ENCODE data around the gene INPP5F. TPM values are rescaled to one million over a fixed set of nuclear protein-coding genes. Genes with fewer than 3 reads are reported as not detected.

The INPP5F gene
- total RNA-seq, 1 donor from 2014 or later = 46.1 TPM

DNA sequence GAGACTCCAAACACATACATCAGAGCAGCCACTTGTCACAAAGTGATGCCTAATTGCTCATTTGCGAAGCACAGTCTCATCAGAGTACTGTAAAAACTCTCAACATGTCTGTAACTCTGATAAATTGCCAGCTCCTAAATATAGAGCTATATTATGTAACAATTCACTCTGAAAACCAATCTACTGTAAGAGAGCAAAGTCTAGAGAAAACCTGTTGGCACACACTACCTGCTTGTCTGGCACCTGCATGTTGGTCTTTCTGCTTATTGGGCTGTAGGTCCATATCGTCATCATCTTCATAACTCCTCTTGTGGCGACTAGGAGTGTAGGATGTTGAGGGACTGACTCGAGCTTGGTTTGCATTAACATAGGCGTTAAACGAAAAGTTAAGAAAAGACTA lies 127.0 kb downstream of the INPP5F start:
- Mint-ChIP-seq H3K27me3 (no peaks in the 10 kb centered on the region), H3K27ac (no peak overlapping the region), H3K9me3 (ENCODE audit: low read depth) (no peaks in the 10 kb centered on the region), H3K36me3 (ENCODE audit: insufficient read depth) (peaks cover 15% of the 10 kb centered on the region), H3K4me1 (ENCODE audit: low read depth) (no peaks in the 10 kb centered on the region), H3K4me3 (ENCODE audit: low read depth) (no peak overlapping the region)
- TF ChIP-seq, protein P1, sequence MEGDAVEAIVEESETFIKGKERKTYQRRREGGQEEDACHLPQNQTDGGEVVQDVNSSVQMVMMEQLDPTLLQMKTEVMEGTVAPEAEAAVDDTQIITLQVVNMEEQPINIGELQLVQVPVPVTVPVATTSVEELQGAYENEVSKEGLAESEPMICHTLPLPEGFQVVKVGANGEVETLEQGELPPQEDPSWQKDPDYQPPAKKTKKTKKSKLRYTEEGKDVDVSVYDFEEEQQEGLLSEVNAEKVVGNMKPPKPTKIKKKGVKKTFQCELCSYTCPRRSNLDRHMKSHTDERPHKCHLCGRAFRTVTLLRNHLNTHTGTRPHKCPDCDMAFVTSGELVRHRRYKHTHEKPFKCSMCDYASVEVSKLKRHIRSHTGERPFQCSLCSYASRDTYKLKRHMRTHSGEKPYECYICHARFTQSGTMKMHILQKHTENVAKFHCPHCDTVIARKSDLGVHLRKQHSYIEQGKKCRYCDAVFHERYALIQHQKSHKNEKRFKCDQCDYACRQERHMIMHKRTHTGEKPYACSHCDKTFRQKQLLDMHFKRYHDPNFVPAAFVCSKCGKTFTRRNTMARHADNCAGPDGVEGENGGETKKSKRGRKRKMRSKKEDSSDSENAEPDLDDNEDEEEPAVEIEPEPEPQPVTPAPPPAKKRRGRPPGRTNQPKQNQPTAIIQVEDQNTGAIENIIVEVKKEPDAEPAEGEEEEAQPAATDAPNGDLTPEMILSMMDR (IDR thresholded peaks at IDR 0.05; ENCODE audit: unreplicated experiment) = no peak
- no peak for DNase-seq (ENCODE audit: low spot score, unreplicated experiment)

DNA sequence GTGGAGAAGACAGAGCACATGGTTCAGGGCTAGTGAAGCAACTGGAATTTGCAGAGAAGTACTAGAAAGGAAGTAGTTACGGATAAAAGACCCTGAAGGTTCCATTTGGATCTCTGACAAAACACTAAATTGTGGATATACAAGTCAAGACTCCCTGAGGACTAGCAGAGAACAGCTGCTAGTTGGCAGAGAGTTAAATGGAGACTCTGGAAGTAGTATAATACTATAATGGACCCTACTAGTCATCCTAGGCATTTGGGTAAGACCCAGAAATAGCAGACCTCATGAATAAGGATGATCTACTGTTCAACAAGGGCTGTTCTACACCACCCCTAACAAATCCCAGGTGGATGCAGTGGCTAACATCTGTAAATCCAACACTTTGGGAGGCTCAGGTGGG lies 127.7 kb downstream of the INPP5F start:
- no peaks in the 10 kb centered on the region for H3K9me3 Mint-ChIP-seq (ENCODE audit: low read depth)
- no peak for DNase-seq (ENCODE audit: low spot score, unreplicated experiment)
- no peaks in the 10 kb centered on the region for H3K27me3 Mint-ChIP-seq
- H3K36me3 Mint-ChIP-seq (ENCODE audit: insufficient read depth) = peaks cover 13% of the 10 kb centered on the region
- TF ChIP-seq, protein P1 (IDR thresholded peaks at IDR 0.05; ENCODE audit: unreplicated experiment) = no peak
- no peaks in the 10 kb centered on the region for H3K4me1 Mint-ChIP-seq (ENCODE audit: low read depth)
- no peak overlapping the region for H3K27ac Mint-ChIP-seq
- no peak overlapping the region for H3K4me3 Mint-ChIP-seq (ENCODE audit: low read depth)

DNA sequence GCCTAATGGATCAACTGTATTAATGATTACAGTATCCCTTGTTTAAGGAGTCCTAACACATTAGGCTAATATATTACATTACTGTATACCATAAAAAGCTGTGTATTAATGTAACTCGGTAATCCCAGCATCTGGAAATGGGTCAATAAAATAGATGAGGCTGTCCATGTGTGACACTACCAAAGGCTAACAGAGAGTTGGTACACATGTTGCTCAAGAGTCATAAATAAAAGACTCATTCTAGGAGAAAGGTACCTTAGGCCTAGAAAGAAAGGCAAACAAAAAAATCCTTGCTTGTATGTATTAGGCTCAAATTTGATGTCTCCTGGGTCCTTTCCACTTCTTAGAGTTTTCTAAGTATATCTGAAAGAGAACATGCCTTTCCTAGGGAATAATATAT lies 132.2 kb downstream of the INPP5F start:
- TF ChIP-seq, protein P1 (IDR thresholded peaks at IDR 0.05; ENCODE audit: unreplicated experiment) = no peak
- H3K4me3 Mint-ChIP-seq (ENCODE audit: low read depth) = no peak overlapping the region

DNA sequence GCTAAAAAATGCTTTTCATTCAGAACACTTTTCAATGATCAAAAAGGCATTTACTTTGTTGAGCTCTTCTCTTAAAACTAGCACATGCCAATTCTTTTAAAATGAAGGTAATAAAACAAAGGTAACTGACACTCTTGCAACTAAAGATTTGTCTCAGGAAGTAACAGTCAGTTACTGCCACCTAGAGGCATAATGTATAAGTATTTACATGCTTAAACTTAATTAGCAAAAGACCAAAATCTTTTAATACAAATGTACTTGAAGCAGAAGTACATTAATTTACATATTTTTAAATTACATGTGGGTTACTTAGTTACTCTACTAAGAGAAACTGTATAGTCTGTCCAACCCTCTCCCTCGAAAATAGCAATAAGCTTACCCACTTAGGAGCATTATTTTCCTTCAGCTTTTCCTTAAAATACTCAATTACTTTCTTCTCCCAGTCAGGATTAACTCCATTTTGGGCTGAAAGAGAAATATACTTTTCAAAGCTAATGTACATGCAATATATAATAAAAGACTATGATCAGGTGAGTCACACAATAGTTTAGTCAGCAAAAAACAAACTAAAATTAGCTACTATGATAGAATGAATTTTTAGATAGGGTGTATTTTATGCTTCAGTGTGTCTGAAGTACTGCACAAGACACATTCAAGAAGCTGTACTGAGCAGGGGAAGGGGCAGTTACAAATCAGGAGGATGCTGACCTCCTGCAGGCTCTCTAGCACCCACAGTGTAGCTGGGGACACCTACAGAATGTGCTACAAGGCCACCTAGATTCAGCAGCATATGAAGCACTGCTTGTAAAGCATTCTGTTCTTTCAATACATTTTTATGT lies 133.8 kb downstream of the INPP5F start:
- peaks cover 6% of the 10 kb centered on the region for H3K4me1 Mint-ChIP-seq (ENCODE audit: low read depth)
- no peaks in the 10 kb centered on the region for H3K27me3 Mint-ChIP-seq
- DNase-seq (ENCODE audit: low spot score, unreplicated experiment) = no peak
- TF ChIP-seq, protein P1 (IDR thresholded peaks at IDR 0.05; ENCODE audit: unreplicated experiment) = peak; percentile 75
- H3K9me3 Mint-ChIP-seq (ENCODE audit: low read depth) = peaks cover 7% of the 10 kb centered on the region
- no peak overlapping the region for H3K4me3 Mint-ChIP-seq (ENCODE audit: low read depth)
- peaks cover 14% of the 10 kb centered on the region for H3K36me3 Mint-ChIP-seq (ENCODE audit: insufficient read depth)
- no peak overlapping the region for H3K27ac Mint-ChIP-seq

More for the DNA sequence above, 132.2 kb downstream of the INPP5F start:
- Mint-ChIP-seq H3K9me3 (ENCODE audit: low read depth) (no peaks in the 10 kb centered on the region), H3K4me1 (ENCODE audit: low read depth) (peaks cover 2% of the 10 kb centered on the region), H3K27ac (no peak overlapping the region), H3K27me3 (no peaks in the 10 kb centered on the region), H3K36me3 (ENCODE audit: insufficient read depth) (peaks cover 7% of the 10 kb centered on the region)
- DNase-seq (ENCODE audit: low spot score, unreplicated experiment) = no peak

DNA sequence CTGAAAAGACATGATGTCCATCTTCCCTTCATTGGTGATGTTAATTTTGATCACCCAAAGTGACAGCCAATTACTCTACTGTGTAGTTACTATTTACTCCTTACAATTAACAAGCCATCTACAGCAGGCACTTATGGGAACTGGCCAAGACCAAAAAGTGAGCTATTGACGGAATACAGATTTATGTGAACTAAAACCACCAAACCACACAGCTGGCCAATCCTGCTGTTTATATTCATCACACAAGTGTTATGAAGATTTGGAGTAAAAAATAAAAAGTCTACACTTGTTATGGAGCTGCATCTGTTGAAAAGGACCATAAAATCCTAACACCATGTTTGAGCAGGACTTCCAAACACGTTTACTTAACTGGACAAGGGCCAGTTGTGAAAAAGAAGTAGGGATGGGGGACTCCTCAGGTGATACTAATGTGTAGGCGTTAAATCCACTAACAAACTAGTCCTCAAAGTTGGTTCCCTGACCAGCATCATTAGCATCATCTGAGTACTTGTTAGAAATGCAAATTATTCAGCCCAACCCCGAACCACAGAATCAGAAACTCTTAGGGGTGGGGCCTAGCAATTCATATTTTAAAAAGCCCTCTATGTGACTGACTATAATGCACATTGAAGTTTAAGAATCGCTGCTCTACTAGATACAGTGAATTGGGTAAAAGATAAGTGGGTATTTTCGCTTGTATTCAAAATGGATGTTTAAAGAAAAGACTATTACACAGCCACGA lies 135.2 kb downstream of the INPP5F start:
- Mint-ChIP-seq H3K9me3 (ENCODE audit: low read depth) (peaks cover 11% of the 10 kb centered on the region), H3K36me3 (ENCODE audit: insufficient read depth) (peaks cover 15% of the 10 kb centered on the region), H3K27ac (peak overlapping the region; percentile 11), H3K4me3 (ENCODE audit: low read depth) (no peak overlapping the region), H3K27me3 (no peaks in the 10 kb centered on the region), H3K4me1 (ENCODE audit: low read depth) (peaks cover 7% of the 10 kb centered on the region)
- TF ChIP-seq, protein P1 (IDR thresholded peaks at IDR 0.05; ENCODE audit: unreplicated experiment) = no peak
- no peak for DNase-seq (ENCODE audit: low spot score, unreplicated experiment)

Measured in progenitor cell of endocrine pancreas (in vitro differentiated cells).